HT-29 (cell line): ENCODE data around the gene NAXD. TPM values are rescaled to one million over a fixed set of nuclear protein-coding genes. Genes with fewer than 3 reads are reported as not detected.
"Not testable (repeated sequence)": the region's sequence is repeated elsewhere in the genome, so short reads cannot be mapped to it uniquely, and the experiment has no call there.

Experiments used
- DNase-seq: peaks from one replicate; pipeline ENCODE4 v3.0.0-alpha.2; 2015; ENCODE audit warnings: low spot score
- total RNA-seq: library from RNA; depleted of rRNA; stranded (reverse); fragments of >200 nt; shearing (Covaris generic); gene quantifications from 2 replicates; pipeline ENCODE4 v1.2.3, GENCODE V29; 2014

The NAXD gene
- total RNA-seq, 1 experiment from 2014 or later, result 44.5 TPM

GRCh38 chr13:110593430-110594130 lies 21.8 kb upstream of the NAXD start:
- peak; percentile 83 for DNase-seq

- no peak for DNase-seq
Observed at GRCh38 chr13:110597041-110597689, 18.2 kb upstream of the NAXD start.

- peak; percentile 41 for DNase-seq
Observed at GRCh38 chr13:110600261-110600819, 15.0 kb upstream of the NAXD start.

- DNase-seq, result no peak
Observed at GRCh38 chr13:110600980-110601379, 14.4 kb upstream of the NAXD start.

- no peak for DNase-seq
Observed at GRCh38 chr13:110605132-110605531, 10.2 kb upstream of the NAXD start.

GRCh38 chr13:110606281-110606680 lies 9.1 kb upstream of the NAXD start:
- DNase-seq, result not testable (repeated sequence)

- DNase-seq, result no peak
Observed at GRCh38 chr13:110607675-110608224, 7.6 kb upstream of the NAXD start.

GRCh38 chr13:110610955-110611595 lies 4.3 kb upstream of the NAXD start:
- DNase-seq, result no peak

- no peak for DNase-seq
Observed at GRCh38 chr13:110615005-110615321, 382 bp upstream of the NAXD start.

DNA sequence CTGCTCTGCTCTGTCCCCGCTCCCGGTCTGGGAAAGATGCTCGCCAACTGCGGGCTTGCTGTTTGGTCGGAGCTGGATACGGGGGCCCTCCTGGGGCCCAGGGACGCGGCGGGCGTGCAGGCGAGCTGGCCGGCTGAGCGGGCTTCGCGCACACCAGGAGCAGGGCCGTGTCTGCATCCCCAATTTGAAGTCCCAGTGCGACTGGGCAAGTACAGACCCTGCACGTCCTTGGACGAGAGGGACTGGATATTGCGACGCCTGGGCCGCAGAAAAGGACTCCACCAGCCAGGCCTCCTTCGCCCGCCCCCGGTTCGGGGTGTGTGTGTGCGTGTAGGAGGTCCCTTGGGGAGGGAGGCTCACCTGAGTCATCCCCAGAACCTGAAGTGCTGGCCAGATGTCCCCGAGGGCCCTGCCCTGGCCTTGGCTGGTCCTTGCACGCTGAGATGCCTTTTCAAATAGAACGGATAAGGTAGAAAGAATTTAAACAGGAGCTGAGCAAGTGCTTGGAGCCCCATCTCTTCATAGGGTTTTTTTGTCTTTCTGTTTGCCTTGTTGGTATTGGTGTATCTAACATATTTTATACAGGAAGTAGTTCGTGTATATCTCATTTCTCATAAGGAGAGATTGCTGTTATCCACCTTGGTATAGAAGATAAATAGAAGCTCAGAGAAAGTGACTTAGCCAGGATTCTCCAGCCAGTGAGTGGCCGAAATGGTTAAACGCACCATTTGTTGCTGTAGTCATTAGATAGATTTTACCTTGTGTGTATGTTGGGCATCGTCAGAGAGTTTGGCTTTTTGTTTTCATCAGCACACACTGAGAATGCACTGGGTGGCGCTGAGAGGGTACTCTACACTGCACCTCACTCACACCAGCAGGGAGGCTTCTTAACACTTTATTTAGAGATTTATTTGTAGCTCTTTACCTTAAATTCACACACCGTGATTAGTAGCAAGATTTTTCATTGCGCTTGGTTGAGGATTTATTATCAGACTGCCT lies 1.1 kb downstream of the NAXD start:
- peak; percentile 75 for DNase-seq

GRCh38 chr13:110617321-110618072 lies 2.2 kb downstream of the NAXD start:
- peak; percentile 26 for DNase-seq

DNA sequence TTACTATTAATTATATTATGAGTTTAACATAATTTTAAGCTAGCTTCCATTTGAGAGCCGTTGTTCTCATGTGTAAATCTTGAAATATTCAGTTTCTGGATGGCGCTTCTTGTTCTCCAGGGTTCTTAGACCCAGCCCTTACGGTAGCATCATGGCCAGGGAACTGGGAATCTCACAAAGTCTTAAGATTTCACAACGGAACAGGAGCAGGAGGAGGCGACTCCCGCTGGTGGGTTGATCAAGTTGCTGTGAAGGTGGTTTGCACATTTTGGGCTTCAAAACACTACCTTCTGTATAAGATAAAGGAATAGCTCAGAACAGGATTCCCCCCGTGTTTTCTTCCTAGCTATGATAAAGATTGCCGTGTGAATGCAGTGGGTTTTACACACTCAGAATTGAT lies 2.8 kb downstream of the NAXD start:
- DNase-seq, result no peak

GRCh38 chr13:110618780-110619179 lies 3.4 kb downstream of the NAXD start:
- DNase-seq, result no peak

DNA sequence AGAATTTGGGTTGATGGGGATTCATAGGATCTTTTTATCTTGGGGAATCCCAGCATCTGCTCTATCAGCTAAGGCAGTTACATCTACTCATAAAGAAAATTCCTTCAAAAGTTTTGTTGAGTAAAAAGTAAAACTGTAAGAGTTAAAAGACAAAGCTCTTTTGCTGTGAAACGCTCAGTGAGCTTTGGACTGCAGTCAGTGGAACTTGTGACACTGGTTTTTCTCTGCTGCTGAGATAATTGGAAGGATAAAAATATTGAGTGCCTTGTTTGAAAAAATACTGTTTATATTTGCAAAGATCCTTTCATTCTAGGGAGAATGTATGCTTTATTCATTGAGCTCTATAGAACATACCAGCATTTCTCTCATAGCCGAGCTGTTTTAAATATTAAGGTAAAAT lies 5.3 kb downstream of the NAXD start:
- no peak for DNase-seq

GRCh38 chr13:110624766-110625756 lies 9.7 kb downstream of the NAXD start:
- no peak for DNase-seq

GRCh38 chr13:110625771-110626321 lies 10.5 kb downstream of the NAXD start:
- DNase-seq, result no peak

GRCh38 chr13:110626521-110626920 lies 11.2 kb downstream of the NAXD start:
- DNase-seq, result no peak

GRCh38 chr13:110627351-110627750 lies 12.0 kb downstream of the NAXD start:
- no peak for DNase-seq
